ENCODE measurements around the gene NOSTRIN. TPM values are rescaled to one million over a fixed set of nuclear protein-coding genes. Genes with fewer than 3 reads are reported as not detected.

The NOSTRIN gene
- total RNA-seq, 1 experiment from 2014 or later: 3.1 TPM

GRCh38 chr2:168775837-168776236 is 26.6 kb upstream of the NOSTRIN start:
- H3K36me3 ChIP-seq (ENCODE audit: control insufficient read depth in 1 of 2, insufficient read depth in 2 of 2, low read length in 2 of 2): no peaks in the 10 kb centered on the region
- H3K4me3 ChIP-seq (replicated peaks in 1 of 2; ENCODE audit: low read depth in 1 of 2, low read length in 2 of 2): no peak overlapping the region
- H3K27me3 ChIP-seq (ENCODE audit: insufficient read depth, low read length): no peaks in the 10 kb centered on the region
- H3K27ac ChIP-seq (ENCODE audit: low read depth, low read length): no peak overlapping the region
- ChIA-PET CTCF (no interaction called here), RAD21 (ENCODE audit: low non-redundant PET in 1 of 2, low total read pairs in 2 of 2, uncharacterized antibody in 2 of 2, unreplicated experiment in 2 of 2) (no interaction called here), POLR2A (no interaction called here)
- no peak overlapping the region for H3K4me2 ChIP-seq (ENCODE audit: low read length)
- TF ChIP-seq SIN3A (IDR thresholded peaks at IDR 0.05; ENCODE audit: low read depth): no peak
- TF ChIP-seq, protein P1, sequence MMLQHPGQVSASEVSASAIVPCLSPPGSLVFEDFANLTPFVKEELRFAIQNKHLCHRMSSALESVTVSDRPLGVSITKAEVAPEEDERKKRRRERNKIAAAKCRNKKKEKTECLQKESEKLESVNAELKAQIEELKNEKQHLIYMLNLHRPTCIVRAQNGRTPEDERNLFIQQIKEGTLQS (IDR thresholded peaks at IDR 0.05): no peak
- TF ChIP-seq FOSL1 (IDR thresholded peaks at IDR 0.05; ENCODE audit: low read depth): no peak
- TF ChIP-seq SRF (IDR thresholded peaks at IDR 0.05; ENCODE audit: low read depth): no peak
- no peak for TF ChIP-seq CTCF (IDR thresholded peaks at IDR 0.05 in 2 of 3, conservative IDR thresholded peaks at IDR 0.05 in 1 of 3; ENCODE audit: borderline replicate concordance in 1 of 3, insufficient read depth in 1 of 3, low read depth in 2 of 3, low read length in 2 of 3)
- no peak for TF ChIP-seq CBX3 (IDR thresholded peaks at IDR 0.05; ENCODE audit: low read depth)
- TF ChIP-seq RAD21 (IDR thresholded peaks at IDR 0.05; ENCODE audit: low read depth): no peak
- no peak for TF ChIP-seq ELF1 (IDR thresholded peaks at IDR 0.05; ENCODE audit: borderline replicate concordance, low read depth)
- TF ChIP-seq ZNF274 (IDR thresholded peaks at IDR 0.05; ENCODE audit: low read depth, low read length): no peak
- no peak for TF ChIP-seq EGR1 (IDR thresholded peaks at IDR 0.05; ENCODE audit: low read depth)
- TF ChIP-seq CEBPB (IDR thresholded peaks at IDR 0.05; ENCODE audit: low read depth): no peak
- no peak for TF ChIP-seq ZFX (IDR thresholded peaks at IDR 0.05)
- no peak for TF ChIP-seq ZBTB33 (IDR thresholded peaks at IDR 0.05; ENCODE audit: extremely low read depth, insufficient replicate concordance, low read length)
- no peak for TF ChIP-seq YY1 (IDR thresholded peaks at IDR 0.05; ENCODE audit: extremely low read depth, insufficient replicate concordance, low read depth, low read length)
- TF ChIP-seq JUND (IDR thresholded peaks at IDR 0.05): no peak
- no peak for TF ChIP-seq POLR2AphosphoS5 (IDR thresholded peaks at IDR 0.05; ENCODE audit: low read depth, low read length)
- no peaks in the 10 kb centered on the region for H3K4me1 ChIP-seq (ENCODE audit: control insufficient read depth in 1 of 2, insufficient read depth in 2 of 2, low read length in 2 of 2)
- H2AFZ ChIP-seq (ENCODE audit: low read depth, low read length, poor library complexity, severe bottlenecking): no peak overlapping the region
- ATAC-seq (no peak), DNase-seq (ENCODE audit: low read depth, low spot score) (no peak)
- H3K9me3 ChIP-seq (ENCODE audit: control insufficient read depth in 1 of 2, insufficient read depth in 1 of 2, low read depth in 1 of 2, low read length in 2 of 2): no peaks in the 10 kb centered on the region
- H3K79me2 ChIP-seq (ENCODE audit: insufficient read depth, low read length): no peaks in the 10 kb centered on the region
- H3K9ac ChIP-seq (ENCODE audit: low read length): no peak overlapping the region
- H4K20me1 ChIP-seq (ENCODE audit: insufficient read depth): no peaks in the 10 kb centered on the region
- intact Hi-C loops (cut with micrococcal nuclease): no loop called here
- H3K9me2 ChIP-seq (ENCODE audit: insufficient read depth): no peaks in the 10 kb centered on the region
- BruUV-seq (replicated peaks): no TSS peak

Measured in HCT116 (cell line).